K562 (cell line): ENCODE results near the gene TTL. TPM values are rescaled to one million over a fixed set of nuclear protein-coding genes. Genes with fewer than 3 reads are reported as not detected.
A peak's percentile ranks its signal among the peaks of the same experiment; 100 is the strongest.

Experiments
- CBFA2T3 ChIP-seq: fragments of 450-650 bp; IDR thresholded peaks from 2 replicates; pipeline ENCODE4 v1.6.1; 2017
- CBX5 ChIP-seq: IDR thresholded peaks from 2 replicates; pipeline ENCODE4 v1.6.1; 2014; ENCODE audit warnings: low read depth, borderline replicate concordance
- E4F1 ChIP-seq: fragments of 250-450 bp; sonication (Bioruptor Pico); IDR thresholded peaks from 2 replicates; pipeline ENCODE4 v1.5.0; 2021; ENCODE audit warnings: mild to moderate bottlenecking, borderline replicate concordance
- HMG20B ChIP-seq: fragments of 250-450 bp; sonication (Bioruptor Pico); IDR thresholded peaks from 2 replicates; pipeline ENCODE4 v1.5.0; 2021; ENCODE audit warnings: mild to moderate bottlenecking
- MCM2 ChIP-seq: fragments of 450-650 bp; IDR thresholded peaks from 2 replicates; pipeline ENCODE4 v1.6.1; 2017; ENCODE audit warnings: low read depth, mild to moderate bottlenecking
- MTA3 ChIP-seq: fragments of 450-650 bp; formaldehyde crosslinking; IDR thresholded peaks from 2 replicates; pipeline ENCODE4 v1.6.1; 2017; ENCODE audit warnings: mild to moderate bottlenecking, borderline replicate concordance
- TAF9B ChIP-seq: fragments of 450-650 bp; IDR thresholded peaks from 2 replicates; pipeline ENCODE4 v1.6.1; 2018; ENCODE audit warnings: mild to moderate bottlenecking; ENCODE audit not compliant: partially characterized antibody
- XRCC5 ChIP-seq: fragments of 200-400 bp; formaldehyde crosslinking; IDR thresholded peaks from 2 replicates; pipeline ENCODE4 v1.6.1; 2017; ENCODE audit warnings: low read depth, mild to moderate bottlenecking, low read length
- ZC3H4 ChIP-seq: sonication (generic); formaldehyde crosslinking; IDR thresholded peaks from 2 replicates; pipeline ENCODE4 v1.9.0; 2021; ENCODE audit warnings: missing genetic modification reagents, borderline replicate concordance
- ZNF217 ChIP-seq: sonication (generic); formaldehyde crosslinking; IDR thresholded peaks from 2 replicates; pipeline ENCODE4 v1.8.0; 2022; ENCODE audit warnings: mild to moderate bottlenecking, missing genetic modification reagents
- ZNF232 ChIP-seq: sonication (generic); formaldehyde crosslinking; IDR thresholded peaks from 2 replicates; pipeline ENCODE4 v1.8.0; 2022; ENCODE audit warnings: mild to moderate bottlenecking, missing genetic modification reagents
- ZNF239 ChIP-seq: fragments of 250-450 bp; sonication (Bioruptor Pico); IDR thresholded peaks from 2 replicates; pipeline ENCODE4 v1.4.0; 2020; ENCODE audit warnings: mild to moderate bottlenecking
- ZNF280A ChIP-seq: fragments of 450-650 bp; IDR thresholded peaks from 2 replicates; pipeline ENCODE4 v1.6.1; 2018; ENCODE audit warnings: mild to moderate bottlenecking, low read depth; ENCODE audit not compliant: partially characterized antibody
- ZNF561 ChIP-seq: fragments of 450-650 bp; formaldehyde crosslinking; conservative IDR thresholded peaks from 2 replicates; pipeline ENCODE4 v1.4.0; 2020; ENCODE audit warnings: mild to moderate bottlenecking, moderate library complexity
- ZNF583 ChIP-seq: fragments of 250-450 bp; sonication (Bioruptor Pico); IDR thresholded peaks from 2 replicates; pipeline ENCODE4 v1.4.0; 2020
- ZNF644 ChIP-seq: fragments of 200-800 bp; sonication (Bioruptor generic); IDR thresholded peaks from 2 replicates; pipeline ENCODE4 v1.6.1; 2016; ENCODE audit warnings: low read depth, missing genetic modification characterization, missing compliant biosample characterization
- polyA plus RNA-seq, 8 experiments: library from polyadenylated mRNA; depleted of rRNA in 4 of 8; stranded (reverse) in 5 of 8; unstranded in 3 of 8; fragments of >200 nt; fragmentation: Nextera tagmentation in 2 of 8; fragmentation: Illumina TruSeq in 1 of 8; extraction: Ambion mirVana in 2 of 8; extraction: Trizol in 1 of 8; gene quantifications; 2 replicates each; pipeline versions ENCODE4 v1.2.1 to v1.2.3, GENCODE V29; 2011 to 2014; ENCODE audit warnings: inconsistent platforms in 1 of 8, missing spikeins in 1 of 8
- total RNA-seq, 7 experiments: library from RNA; depleted of rRNA in 6 of 7; stranded (reverse); fragments of >200 nt in 6 of 7; fragmentation: Illumina TruSeq in 2 of 7; extraction: Trizol in 2 of 7; gene quantifications; 2 replicates each; pipeline versions ENCODE4 v1.2.1 to v1.2.3, GENCODE V29; 2011 to 2021; ENCODE audit warnings: low replicate concordance in 1 of 7
- TF ChIP-seq, protein P1 (sequence below): sonication (generic); formaldehyde crosslinking; IDR thresholded peaks from 2 replicates; pipeline ENCODE4 v1.8.1; 2023; ENCODE audit warnings: mild to moderate bottlenecking, missing genetic modification reagents
- TF ChIP-seq, protein P2 (sequence below): fragments of 450-650 bp; IDR thresholded peaks from one replicate; pipeline ENCODE4 v1.6.1; 2018; ENCODE audit warnings: mild to moderate bottlenecking, moderate library complexity; ENCODE audit not compliant: partially characterized antibody

Gene TTL
- total and polyA plus RNA-seq, 9 of the 15 experiments (the other 6 are each of a cell fraction or from before 2014, with no cell fraction given), result 9.4 to 54.4 (median 34.9) TPM

DNA sequence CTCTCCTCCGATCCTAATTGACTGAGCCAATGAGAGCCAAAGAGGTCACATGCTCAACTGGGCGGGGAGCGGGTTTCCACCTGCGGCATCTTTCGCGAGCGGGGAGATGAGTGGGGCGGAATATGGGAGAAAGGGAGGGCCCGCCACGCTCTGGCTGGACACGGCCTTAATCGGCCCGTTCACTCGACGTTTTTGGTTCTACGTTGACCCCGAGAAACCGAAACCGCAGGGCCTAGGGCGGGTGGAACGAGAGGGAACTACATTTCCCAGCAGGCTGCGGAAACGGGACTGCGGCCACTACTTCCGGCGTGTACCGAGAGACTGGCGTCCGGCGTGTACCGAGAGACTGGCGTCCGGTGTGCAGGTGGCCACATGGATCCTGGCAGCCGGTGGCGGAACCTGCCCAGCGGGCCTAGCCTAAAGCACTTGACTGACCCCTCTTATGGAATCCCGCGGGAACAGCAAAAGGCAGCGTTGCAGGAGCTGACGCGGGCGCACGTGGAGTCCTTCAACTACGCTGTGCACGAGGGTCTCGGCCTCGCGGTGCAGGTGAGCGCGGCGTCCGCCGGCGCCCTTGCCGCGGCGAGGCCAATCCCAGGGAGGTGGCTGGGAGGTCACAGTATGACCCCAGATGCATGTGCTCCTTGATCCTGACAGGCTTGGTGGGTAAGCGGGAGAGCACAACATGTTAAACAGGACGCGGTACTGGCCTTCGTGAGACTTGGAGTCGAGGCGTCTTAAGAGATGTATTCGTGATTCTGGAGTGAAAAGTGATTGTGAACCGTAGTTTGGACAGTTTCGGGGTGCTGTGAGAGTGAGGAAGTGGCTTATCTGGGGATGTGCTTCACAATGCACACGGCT, 60.4 kb downstream of the TTL start, which contains the start of gene POLR1B (continued):
- TF ChIP-seq ZNF561, result no peak
- TF ChIP-seq HMG20B, result no peak
- TF ChIP-seq ZNF583 (CRISPR knock-in tag), result 0 out of 2 replicates have a peak, but pooled peaks have one; percentile 63
- no peak for TF ChIP-seq E4F1 (CRISPR knock-in tag)
- TF ChIP-seq ZNF232 (CRISPR knock-in tag), result 0 out of 2 replicates have a peak, but pooled peaks have one; percentile 13
- TF ChIP-seq ZC3H4 (CRISPR knock-in tag), result no peak
- TF ChIP-seq ZNF217 (CRISPR knock-in tag), result no peak
- TF ChIP-seq, protein P1, sequence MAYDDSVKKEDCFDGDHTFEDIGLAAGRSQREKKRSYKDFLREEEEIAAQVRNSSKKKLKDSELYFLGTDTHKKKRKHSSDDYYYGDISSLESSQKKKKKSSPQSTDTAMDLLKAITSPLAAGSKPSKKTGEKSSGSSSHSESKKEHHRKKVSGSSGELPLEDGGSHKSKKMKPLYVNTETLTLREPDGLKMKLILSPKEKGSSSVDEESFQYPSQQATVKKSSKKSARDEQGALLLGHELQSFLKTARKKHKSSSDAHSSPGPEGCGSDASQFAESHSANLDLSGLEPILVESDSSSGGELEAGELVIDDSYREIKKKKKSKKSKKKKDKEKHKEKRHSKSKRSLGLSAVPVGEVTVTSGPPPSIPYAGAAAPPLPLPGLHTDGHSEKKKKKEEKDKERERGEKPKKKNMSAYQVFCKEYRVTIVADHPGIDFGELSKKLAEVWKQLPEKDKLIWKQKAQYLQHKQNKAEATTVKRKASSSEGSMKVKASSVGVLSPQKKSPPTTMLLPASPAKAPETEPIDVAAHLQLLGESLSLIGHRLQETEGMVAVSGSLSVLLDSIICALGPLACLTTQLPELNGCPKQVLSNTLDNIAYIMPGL, result peak; percentile 92
- no peak for TF ChIP-seq MCM2
- peak; percentile 73; the same call in 1 of the 2 replicates for TF ChIP-seq ZNF644
- TF ChIP-seq ZNF280A, result no peak
- no peak; the same call in none of the 2 replicates for TF ChIP-seq XRCC5
- peak; percentile 21; the same call in 1 of the 2 replicates for TF ChIP-seq CBFA2T3
- TF ChIP-seq, protein P2, sequence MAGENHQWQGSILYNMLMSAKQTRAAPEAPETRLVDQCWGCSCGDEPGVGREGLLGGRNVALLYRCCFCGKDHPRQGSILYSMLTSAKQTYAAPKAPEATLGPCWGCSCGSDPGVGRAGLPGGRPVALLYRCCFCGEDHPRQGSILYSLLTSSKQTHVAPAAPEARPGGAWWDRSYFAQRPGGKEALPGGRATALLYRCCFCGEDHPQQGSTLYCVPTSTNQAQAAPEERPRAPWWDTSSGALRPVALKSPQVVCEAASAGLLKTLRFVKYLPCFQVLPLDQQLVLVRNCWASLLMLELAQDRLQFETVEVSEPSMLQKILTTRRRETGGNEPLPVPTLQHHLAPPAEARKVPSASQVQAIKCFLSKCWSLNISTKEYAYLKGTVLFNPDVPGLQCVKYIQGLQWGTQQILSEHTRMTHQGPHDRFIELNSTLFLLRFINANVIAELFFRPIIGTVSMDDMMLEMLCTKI, result no peak
- TF ChIP-seq CBX5, result no peak
- TF ChIP-seq TAF9B, result peak; percentile 49
- TF ChIP-seq MTA3, result peak; percentile 77; the same call in 1 of the 2 replicates
- TF ChIP-seq ZNF239 (CRISPR knock-in tag), result no peak
